ENCODE measurements around the gene CELF2.

CELF2 gene

GRCh38 chr10:11231285-11231684, 213.6 kb downstream of the CELF2 start:
- TF ChIP-seq CTCF (IDR thresholded peaks at IDR 0.05; ENCODE audit: insufficient read depth, low read length, missing control alignments), result no peak
- CTCF ChIA-PET, result no interaction called here
- POLR2A ChIA-PET, result no interaction called here
- no peak for DNase-seq (ENCODE audit: low read depth, low spot score)
- no peak overlapping the region for H3K4me3 ChIP-seq (ENCODE audit: low read depth, low read length)

- POLR2A ChIA-PET, result no interaction called here
Measured at GRCh38 chr10:11232222-11232961, 214.7 kb downstream of the CELF2 start.

GRCh38 chr10:11234857-11235531, 217.3 kb downstream of the CELF2 start:
- ChIA-PET POLR2A (no interaction called here), CTCF (no interaction called here)
- no peak overlapping the region for H3K4me3 ChIP-seq (ENCODE audit: low read depth, low read length)
- DNase-seq (ENCODE audit: low read depth, low spot score), result no peak
- TF ChIP-seq CTCF (IDR thresholded peaks at IDR 0.05; ENCODE audit: insufficient read depth, low read length, missing control alignments), result no peak

More at GRCh38 chr10:11232222-11232961, 214.7 kb downstream of the CELF2 start:
- no peak for DNase-seq (ENCODE audit: low read depth, low spot score)
- TF ChIP-seq CTCF (IDR thresholded peaks at IDR 0.05; ENCODE audit: insufficient read depth, low read length, missing control alignments), result no peak
- no peak overlapping the region for H3K4me3 ChIP-seq (ENCODE audit: low read depth, low read length)
- CTCF ChIA-PET, result no interaction called here

- ChIA-PET CTCF (no interaction called here), POLR2A (no interaction called here)
- no peak overlapping the region for H3K4me3 ChIP-seq (ENCODE audit: low read depth, low read length)
- no peak for DNase-seq (ENCODE audit: low read depth, low spot score)
- TF ChIP-seq CTCF (IDR thresholded peaks at IDR 0.05; ENCODE audit: insufficient read depth, low read length, missing control alignments), result no peak
Measured at GRCh38 chr10:11235771-11236170, 218.1 kb downstream of the CELF2 start.

GRCh38 chr10:11236234-11236633, 218.6 kb downstream of the CELF2 start:
- ChIA-PET POLR2A (no interaction called here), CTCF (no interaction called here)
- no peak overlapping the region for H3K4me3 ChIP-seq (ENCODE audit: low read depth, low read length)
- DNase-seq (ENCODE audit: low read depth, low spot score), result no peak
- TF ChIP-seq CTCF (IDR thresholded peaks at IDR 0.05; ENCODE audit: insufficient read depth, low read length, missing control alignments), result no peak

- TF ChIP-seq CTCF (IDR thresholded peaks at IDR 0.05; ENCODE audit: insufficient read depth, low read length, missing control alignments), result no peak
- ChIA-PET CTCF (no interaction called here), POLR2A (no interaction called here)
- H3K4me3 ChIP-seq (ENCODE audit: low read depth, low read length), result no peak overlapping the region
- no peak for DNase-seq (ENCODE audit: low read depth, low spot score)
Measured at GRCh38 chr10:11237571-11237970, 219.9 kb downstream of the CELF2 start.
